Mammary epithelial cell (primary cell): ENCODE results near the gene NCF2.

Experiments used
- EZH2 ChIP-seq: IDR thresholded peaks from 2 replicates; pipeline ENCODE4 v1.6.1; 2012; ENCODE audit warnings: low read length, inconsistent platforms, borderline replicate concordance
- TF ChIP-seq, protein P1 (sequence below), 2 donors: IDR thresholded peaks in 1 of 2; conservative IDR thresholded peaks in 1 of 2; 2 replicates each; pipeline ENCODE4 v1.5.1; 2011 to 2012; ENCODE audit warnings: inconsistent platforms in 2 of 2, low read length in 2 of 2, mild to moderate bottlenecking in 2 of 2, control low read depth in 1 of 2, low read depth in 1 of 2; ENCODE audit not compliant: insufficient read depth in 1 of 2; ENCODE audit errors: extremely low read depth in 1 of 2

DNA sequence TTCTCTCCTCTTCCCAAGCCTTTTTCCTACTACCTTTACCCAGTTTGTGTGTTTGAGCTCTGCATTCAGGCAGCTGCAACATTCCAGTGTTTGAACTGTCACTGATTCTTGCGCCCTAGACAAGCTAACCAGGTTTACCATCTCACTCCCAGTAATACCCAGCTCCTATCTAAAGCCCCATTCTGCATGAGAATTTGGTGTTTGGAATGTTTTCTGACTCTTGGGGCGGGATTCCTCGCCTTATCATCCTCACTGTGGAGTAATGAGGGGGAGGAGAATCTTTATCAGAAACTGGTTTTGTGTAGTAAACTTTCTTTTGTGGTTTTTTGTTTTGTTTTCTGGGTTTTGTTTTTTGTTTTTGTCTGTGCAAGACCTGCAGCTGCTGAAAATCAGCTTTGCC lies 36.5 kb downstream of the NCF2 start:
- TF ChIP-seq, protein P1, sequence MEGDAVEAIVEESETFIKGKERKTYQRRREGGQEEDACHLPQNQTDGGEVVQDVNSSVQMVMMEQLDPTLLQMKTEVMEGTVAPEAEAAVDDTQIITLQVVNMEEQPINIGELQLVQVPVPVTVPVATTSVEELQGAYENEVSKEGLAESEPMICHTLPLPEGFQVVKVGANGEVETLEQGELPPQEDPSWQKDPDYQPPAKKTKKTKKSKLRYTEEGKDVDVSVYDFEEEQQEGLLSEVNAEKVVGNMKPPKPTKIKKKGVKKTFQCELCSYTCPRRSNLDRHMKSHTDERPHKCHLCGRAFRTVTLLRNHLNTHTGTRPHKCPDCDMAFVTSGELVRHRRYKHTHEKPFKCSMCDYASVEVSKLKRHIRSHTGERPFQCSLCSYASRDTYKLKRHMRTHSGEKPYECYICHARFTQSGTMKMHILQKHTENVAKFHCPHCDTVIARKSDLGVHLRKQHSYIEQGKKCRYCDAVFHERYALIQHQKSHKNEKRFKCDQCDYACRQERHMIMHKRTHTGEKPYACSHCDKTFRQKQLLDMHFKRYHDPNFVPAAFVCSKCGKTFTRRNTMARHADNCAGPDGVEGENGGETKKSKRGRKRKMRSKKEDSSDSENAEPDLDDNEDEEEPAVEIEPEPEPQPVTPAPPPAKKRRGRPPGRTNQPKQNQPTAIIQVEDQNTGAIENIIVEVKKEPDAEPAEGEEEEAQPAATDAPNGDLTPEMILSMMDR (conservative IDR thresholded peaks at IDR 0.05 in 1 of 2, IDR thresholded peaks at IDR 0.05 in 1 of 2; ENCODE audit: extremely low read depth in 1 of 2, insufficient read depth in 1 of 2, low read depth in 1 of 2, low read length in 2 of 2), result no peak
- TF ChIP-seq EZH2, result no peak
